GM12892 (cell line): ENCODE results near the gene LCN10.

Experiments
- POLR2A ChIP-seq: IDR thresholded peaks from 2 replicates; pipeline ENCODE4 v1.6.1; 2011; ENCODE audit warnings: low read depth, low read length, control low read depth
- POLR2AphosphoS5 ChIP-seq: IDR thresholded peaks from 2 replicates; pipeline ENCODE4 v1.6.1; 2011; ENCODE audit warnings: low read depth, low read length, control low read depth
- TAF1 ChIP-seq: IDR thresholded peaks from 2 replicates; pipeline ENCODE4 v1.6.1; 2011; ENCODE audit warnings: low read depth, mild to moderate bottlenecking, control low read depth, low read length, borderline replicate concordance

- TF ChIP-seq POLR2A = no peak
- TF ChIP-seq POLR2AphosphoS5 = no peak
- no peak for TF ChIP-seq TAF1
Measured at GRCh38 chr9:136693135-136693489, 49.6 kb downstream of the LCN10 start.
